SH-SY5Y (cell line): ENCODE data around the gene MYLK.

Experiments used
- GATA2 ChIP-seq: IDR thresholded peaks from 2 replicates; pipeline ENCODE4 v1.6.1; 2011; ENCODE audit warnings: mild to moderate bottlenecking, low read depth, low read length
- GATA3 ChIP-seq: IDR thresholded peaks from 2 replicates; pipeline ENCODE4 v1.6.1; 2011; ENCODE audit warnings: low read depth, mild to moderate bottlenecking, low read length, moderate library complexity

Gene MYLK, protein sequence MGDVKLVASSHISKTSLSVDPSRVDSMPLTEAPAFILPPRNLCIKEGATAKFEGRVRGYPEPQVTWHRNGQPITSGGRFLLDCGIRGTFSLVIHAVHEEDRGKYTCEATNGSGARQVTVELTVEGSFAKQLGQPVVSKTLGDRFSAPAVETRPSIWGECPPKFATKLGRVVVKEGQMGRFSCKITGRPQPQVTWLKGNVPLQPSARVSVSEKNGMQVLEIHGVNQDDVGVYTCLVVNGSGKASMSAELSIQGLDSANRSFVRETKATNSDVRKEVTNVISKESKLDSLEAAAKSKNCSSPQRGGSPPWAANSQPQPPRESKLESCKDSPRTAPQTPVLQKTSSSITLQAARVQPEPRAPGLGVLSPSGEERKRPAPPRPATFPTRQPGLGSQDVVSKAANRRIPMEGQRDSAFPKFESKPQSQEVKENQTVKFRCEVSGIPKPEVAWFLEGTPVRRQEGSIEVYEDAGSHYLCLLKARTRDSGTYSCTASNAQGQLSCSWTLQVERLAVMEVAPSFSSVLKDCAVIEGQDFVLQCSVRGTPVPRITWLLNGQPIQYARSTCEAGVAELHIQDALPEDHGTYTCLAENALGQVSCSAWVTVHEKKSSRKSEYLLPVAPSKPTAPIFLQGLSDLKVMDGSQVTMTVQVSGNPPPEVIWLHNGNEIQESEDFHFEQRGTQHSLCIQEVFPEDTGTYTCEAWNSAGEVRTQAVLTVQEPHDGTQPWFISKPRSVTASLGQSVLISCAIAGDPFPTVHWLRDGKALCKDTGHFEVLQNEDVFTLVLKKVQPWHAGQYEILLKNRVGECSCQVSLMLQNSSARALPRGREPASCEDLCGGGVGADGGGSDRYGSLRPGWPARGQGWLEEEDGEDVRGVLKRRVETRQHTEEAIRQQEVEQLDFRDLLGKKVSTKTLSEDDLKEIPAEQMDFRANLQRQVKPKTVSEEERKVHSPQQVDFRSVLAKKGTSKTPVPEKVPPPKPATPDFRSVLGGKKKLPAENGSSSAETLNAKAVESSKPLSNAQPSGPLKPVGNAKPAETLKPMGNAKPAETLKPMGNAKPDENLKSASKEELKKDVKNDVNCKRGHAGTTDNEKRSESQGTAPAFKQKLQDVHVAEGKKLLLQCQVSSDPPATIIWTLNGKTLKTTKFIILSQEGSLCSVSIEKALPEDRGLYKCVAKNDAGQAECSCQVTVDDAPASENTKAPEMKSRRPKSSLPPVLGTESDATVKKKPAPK (N-terminal part only)

DNA sequence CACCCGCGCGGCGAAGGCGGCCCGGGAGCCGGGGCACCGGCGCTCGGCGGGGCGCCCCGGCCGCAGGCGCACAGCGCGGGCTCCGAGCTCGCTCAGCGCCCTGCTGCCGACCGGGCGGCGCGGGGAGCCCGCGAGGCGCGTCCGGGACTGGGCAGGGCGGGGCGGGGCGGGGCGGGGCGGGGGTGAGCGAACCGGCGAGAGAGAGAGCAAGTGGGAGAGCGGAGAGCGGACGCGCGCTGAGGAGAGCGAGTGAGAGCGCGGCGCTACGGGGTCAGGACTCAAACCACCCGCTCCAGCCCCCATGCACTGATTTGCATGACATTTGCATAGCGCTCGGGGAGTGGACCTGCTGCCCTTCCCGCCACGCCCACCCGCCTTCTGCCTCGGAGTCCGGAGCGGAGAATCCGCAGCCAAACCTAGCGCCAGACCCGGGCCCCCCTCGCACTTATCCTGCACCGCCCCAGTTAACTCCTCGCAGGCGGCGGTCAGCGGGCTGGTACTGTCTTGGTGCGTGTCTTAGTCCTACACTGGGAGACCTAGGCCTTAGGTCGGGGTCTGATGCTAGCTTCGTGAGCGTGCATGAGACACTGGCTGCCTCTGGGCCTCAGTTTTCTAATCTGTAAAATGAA lies at the start of gene MYLK:
MYLK (minus strand) TSS at position 130 of the 629 bp plus-strand sequence. CDS start 90,491 bp downstream, outside the sequence.
- no peak for TF ChIP-seq GATA2
- TF ChIP-seq GATA3: no peak

DNA sequence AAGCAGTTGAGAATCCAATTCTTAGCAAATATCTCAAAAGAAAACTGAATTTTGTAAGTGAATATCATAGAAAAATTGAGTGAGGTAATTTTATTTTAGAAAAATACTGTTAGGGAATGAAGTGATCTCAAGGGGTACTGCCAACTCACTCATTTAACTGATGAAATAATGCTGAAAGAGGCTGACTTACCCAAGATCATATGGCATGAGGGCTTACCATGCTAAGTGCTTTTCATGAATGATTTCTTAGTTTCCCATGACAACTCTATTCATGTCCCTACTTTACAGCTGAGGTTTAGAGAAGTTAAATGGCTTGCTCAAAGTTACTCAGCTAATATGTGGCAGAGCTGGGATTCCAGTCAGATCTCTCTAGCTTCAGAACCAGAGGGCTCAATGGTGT lies 46.3 kb upstream of the MYLK start:
- TF ChIP-seq GATA2: no peak
- TF ChIP-seq GATA3: no peak

DNA sequence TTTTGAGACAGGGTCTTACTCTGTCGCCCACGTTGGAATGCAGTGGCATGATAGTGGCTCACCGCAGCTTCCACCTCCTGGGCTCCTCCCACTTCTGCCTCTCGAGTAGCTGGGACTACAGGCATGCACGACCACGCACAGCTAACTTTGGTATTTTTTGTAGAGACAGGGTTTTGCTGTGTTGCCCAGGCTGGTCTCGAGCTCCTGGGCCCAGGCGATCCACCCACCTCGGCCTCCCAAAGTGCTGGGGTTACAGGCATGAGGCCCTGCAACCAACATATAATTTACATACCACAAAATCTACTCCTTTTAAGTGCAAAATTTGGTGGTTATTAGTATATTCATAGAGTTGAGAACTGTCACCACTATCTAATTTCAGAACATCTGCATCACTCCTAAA lies 45.2 kb upstream of the MYLK start:
- no peak for TF ChIP-seq GATA3
- TF ChIP-seq GATA2: no peak

DNA sequence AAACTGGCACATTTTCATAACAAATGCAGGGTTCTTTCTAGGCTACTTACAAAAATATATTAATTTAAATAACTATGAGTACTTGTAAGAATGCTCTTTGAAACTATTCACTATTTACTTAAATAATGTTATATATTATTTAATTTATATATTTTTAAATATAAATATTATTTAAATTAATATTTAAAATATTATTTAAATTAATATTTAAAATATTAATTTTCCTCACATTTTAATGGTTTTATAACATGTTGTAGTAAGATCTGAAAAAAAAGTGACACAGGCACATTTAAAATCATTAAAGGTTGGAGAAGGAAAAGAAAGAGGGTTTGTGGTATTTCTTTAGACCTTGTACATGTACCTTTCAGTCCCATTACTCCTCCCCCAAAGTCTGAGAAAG lies 42.3 kb upstream of the MYLK start:
- TF ChIP-seq GATA3 (no peak), GATA2 (no peak)

DNA sequence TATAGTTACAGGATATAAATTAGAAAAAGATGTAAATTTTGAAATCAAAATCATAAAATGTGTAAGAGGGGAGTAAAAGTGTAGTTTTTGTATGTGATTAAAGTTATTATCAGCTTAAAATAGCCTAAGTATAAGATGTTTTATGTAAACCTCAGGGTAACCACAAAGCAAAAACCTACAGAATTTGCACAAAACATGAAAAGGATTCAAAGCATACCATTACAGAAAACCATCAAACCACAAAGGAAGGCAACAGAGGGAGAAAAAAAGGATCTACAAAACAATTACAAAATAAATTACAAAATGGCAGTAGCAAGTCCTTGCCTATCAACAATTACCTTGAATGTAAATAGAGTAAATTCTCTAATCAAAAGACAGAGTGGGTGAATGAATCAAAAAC lies 36.7 kb upstream of the MYLK start:
- TF ChIP-seq GATA3 (no peak), GATA2 (no peak)

DNA sequence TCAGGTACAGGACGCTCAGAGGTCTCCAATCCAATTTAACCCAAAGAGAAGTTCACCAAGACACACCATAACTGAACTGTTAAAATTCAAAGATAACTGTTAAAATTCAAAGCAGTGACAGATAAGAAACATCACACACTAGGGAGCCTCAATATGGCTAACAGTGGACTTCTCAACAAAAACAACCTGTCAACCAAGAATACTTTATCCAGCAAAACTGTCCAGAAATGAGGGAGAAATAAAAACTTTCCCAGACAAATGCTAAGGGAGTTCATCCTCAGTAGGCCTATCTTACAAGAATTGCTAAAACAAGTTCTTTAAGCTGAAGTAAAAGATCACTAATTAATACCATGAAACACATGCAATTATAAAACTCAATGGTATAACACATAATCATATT lies 36.3 kb upstream of the MYLK start:
- TF ChIP-seq GATA2 (no peak), GATA3 (no peak)

DNA sequence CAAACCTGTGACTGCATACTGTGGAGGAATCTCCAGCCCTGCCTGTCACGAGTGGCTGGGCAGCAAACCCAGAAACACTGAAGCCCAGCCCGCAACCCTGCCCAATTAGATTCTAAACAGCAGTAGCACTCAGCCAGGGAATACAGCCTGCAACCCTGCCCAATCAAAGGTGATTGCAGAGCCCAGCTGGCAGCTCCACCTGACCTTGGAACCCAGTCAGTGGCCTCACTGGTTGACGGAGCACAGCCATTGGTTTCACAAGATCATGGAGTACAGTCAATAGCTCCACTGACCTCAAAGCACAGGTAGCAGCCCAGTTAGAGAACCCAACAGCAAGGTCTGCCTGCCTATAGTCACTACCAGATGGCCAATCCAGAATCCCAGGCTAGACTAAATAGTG lies 35.2 kb upstream of the MYLK start:
- TF ChIP-seq GATA2 (no peak), GATA3 (no peak)

DNA sequence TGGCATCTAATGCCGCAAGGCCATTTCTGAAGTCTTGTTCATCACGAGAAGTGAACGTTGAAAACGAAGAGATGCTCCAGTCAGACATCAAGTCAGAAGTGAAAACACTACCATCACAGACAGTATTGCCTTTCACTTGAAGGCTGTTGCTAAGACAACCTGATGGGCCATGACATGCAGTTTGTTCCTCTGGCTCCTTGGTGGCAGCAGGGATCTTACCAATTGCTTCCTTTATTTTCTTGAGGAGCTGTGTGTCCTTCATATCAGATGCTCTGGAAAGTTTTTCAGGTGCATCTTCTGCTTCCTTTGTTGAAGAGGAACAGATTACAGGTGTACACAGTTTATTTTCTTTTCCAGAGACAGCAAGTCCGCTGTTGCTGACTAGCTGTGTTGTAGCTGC lies 30.7 kb upstream of the MYLK start:
- TF ChIP-seq GATA3 (no peak), GATA2 (no peak)

DNA sequence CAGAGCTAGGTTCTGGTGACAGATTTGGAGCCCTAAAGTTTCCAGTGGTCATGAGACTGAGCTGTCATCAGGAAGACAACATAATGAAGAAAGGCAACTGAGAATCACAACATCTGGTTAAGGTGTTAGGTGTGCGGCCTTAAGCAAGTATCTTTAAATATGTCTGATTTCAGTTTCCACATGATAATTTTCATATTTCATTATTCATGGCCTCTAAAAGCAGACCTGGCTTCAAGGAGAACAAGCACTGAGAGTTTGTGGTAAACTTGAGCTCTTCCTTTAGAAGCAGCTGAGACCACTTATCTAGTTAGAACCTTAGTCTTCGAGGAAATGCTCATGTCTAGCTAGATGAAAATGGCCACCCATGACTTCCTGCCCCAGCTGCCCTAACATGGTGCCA lies 25.7 kb upstream of the MYLK start:
- TF ChIP-seq GATA3 (no peak), GATA2 (no peak)

DNA sequence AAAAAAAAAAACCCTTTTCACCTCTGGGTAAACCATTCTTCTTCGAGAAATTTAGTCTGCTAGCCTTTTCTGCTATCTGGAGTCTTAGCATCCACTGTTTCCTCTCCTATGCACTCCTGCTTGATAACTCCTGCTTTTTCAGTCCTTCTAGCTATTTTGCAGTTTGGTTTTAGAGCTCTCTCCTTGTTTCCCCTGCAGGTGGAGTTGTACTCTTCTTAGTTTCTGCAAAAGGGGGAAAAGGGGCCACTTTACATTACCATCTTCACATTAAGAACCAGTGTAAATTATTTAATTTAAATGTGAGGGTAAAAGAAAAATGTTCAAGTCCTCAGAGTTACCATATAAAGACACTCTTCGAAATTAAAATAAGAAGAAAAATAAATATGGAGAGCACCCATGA lies 23.6 kb upstream of the MYLK start:
- TF ChIP-seq GATA3: no peak
- TF ChIP-seq GATA2: no peak

DNA sequence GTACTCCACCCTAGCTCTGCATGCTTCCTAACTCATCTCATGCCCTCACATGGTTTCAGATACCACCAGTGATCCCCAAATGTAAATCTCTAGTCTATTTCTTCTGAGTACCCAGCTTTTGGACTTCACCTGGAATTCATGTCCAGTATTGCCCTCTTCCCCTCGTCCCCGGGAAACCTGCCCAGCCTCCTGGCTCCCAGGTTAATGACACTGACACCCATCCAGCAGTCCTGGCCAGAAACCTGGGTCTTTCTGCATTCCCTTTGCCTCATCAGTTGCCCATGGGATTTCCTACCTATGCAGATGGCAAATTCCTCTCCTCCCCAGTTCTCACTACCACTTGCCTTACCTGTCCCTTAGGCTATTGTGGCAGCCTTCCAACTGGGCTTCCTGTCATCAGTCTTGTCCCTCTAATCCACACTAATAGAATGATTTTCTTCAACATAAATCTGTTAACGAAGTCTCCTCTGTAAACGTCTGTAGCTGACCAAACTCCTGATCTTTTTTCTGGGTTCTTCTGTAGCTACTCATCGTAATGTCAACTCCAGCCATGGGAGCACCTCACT lies 15.3 kb upstream of the MYLK start:
- TF ChIP-seq GATA2: no peak
- TF ChIP-seq GATA3: no peak

DNA sequence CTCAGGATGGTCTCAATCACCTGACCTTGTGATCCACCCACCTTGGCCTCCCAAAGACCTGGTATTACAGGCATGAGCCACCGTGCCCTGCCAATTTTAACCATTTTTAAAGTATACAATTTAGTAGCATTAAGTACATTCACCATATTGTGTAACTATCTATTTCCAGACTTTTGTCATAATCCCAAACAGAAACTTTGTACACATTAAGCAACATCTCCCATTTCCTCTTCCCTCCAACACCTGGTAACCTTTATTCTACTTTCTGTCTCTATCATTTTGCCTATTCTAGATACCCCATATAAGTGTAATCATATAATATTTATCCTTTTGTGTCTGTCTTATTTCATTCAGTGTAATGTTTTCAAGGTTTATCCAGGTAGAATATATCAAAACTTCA lies 8.9 kb upstream of the MYLK start:
- no peak for TF ChIP-seq GATA2
- no peak for TF ChIP-seq GATA3

DNA sequence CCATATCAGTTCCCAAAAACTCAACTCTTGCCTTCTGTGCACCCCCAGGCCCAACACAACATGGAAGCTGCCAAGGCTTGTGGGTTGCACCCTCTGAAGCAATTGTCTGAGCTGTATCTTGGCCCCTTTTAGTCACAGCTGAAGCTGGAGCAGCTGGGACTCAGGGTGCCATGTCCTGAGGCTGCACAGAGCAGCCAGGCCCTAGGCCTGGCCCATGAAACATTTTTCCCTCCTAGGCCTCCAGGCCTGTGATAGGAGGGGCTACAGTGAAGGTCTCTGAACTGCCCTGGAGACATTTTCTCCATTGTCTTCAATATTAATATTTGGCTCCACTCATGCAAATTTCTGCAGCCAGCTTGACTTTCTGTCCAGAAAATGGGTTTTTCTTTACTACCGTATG lies 8.1 kb upstream of the MYLK start:
- TF ChIP-seq GATA3: no peak
- TF ChIP-seq GATA2: no peak

DNA sequence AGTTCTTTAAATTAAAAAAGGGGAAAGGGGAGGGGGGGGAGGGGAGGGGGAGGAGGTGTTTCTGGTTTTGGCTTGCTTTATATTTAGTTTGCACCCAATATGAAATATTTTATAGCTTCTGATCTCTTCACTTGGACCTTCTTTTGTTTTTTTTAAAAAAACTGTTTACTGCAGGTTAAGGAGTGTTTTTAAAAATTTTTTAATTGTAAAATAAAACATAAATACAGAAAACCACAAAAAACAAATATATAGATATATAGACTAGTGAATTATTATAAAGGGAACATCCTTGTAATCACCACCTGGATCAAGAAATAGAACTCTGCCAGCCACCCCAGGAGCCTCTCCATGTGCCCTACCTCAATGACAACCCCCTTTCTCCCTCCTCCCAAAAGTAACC lies 861 bp upstream of the MYLK start:
- TF ChIP-seq GATA2: no peak
- TF ChIP-seq GATA3: no peak
